Measurements from ENCODE around the gene TMEM120B. TPM values are rescaled to one million over a fixed set of nuclear protein-coding genes. Genes with fewer than 3 reads are reported as not detected.

Gene TMEM120B
- total RNA-seq, 3 donors from 2014 or later = 5.4 to 8.2 (median 6.1) TPM

DNA sequence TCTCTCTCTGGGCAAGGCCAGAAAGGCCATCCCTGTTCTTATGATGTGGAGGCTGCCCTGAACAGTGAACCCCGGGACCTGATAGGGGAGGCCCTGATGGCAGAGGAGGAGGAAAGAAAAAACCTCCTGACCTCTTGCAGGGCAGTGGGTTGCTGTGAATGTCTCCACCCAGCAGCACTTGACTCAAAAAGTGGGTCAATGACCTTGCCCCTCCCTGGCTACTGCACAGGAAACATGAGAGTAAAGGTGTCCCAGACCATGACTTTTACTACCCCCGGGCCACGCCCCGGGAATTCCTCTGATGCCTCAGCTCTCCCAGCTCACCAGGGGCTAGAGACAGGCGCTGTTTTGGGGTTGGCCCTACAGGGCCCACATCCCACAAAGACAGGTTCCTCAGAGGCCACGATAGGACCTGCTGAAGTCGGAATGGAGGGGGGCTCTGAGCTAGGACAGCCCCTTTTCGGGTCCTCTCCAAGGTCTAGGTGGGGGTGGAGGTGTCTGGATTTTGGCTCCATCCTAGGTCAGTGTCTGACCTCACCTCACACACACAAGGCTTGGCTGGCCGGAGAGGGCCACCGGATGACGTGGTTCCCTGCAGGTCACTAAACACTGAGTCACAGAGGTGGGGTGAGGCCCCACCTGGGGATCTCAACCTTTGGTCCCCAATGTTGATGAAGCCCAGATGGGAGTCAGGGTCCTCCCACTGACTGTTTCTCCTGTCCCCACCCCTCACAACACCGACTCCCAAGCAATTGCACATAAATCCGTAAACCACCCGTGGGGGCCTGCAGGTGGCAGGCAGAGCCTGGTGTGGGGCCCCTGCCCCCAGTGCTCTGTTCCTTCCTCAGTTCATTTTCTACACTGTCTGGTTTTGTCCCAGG, 79.4 kb downstream of the TMEM120B start:
- intact Hi-C loops (cut with DNase I; ENCODE audit: low total_unique reads) = loop anchor here (5.0 kb wide), 1 partner anchor 515 kb away; no protein-coding TSS in a partner anchor
- H3K9me3 ChIP-seq = no peaks in the 10 kb centered on the region
- no peak for TF ChIP-seq POLR2AphosphoS5 (IDR thresholded peaks at IDR 0.05)
- no peak for TF ChIP-seq POLR2A (IDR thresholded peaks at IDR 0.05)
- TF ChIP-seq, protein P1, sequence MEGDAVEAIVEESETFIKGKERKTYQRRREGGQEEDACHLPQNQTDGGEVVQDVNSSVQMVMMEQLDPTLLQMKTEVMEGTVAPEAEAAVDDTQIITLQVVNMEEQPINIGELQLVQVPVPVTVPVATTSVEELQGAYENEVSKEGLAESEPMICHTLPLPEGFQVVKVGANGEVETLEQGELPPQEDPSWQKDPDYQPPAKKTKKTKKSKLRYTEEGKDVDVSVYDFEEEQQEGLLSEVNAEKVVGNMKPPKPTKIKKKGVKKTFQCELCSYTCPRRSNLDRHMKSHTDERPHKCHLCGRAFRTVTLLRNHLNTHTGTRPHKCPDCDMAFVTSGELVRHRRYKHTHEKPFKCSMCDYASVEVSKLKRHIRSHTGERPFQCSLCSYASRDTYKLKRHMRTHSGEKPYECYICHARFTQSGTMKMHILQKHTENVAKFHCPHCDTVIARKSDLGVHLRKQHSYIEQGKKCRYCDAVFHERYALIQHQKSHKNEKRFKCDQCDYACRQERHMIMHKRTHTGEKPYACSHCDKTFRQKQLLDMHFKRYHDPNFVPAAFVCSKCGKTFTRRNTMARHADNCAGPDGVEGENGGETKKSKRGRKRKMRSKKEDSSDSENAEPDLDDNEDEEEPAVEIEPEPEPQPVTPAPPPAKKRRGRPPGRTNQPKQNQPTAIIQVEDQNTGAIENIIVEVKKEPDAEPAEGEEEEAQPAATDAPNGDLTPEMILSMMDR (IDR thresholded peaks at IDR 0.05) = no peak
- H3K27me3 ChIP-seq = no peaks in the 10 kb centered on the region
- H3K4me1 ChIP-seq = peaks cover 0 to 20% of the 10 kb centered on the region in 2 donors
- no peaks in the 10 kb centered on the region for H3K36me3 ChIP-seq
- H3K4me3 ChIP-seq = no peak overlapping the region
- H3K27ac ChIP-seq = no peak overlapping the region
- no peak for DNase-seq (ENCODE audit: low spot score in 2 of 2)

- no peaks in the 10 kb centered on the region for H3K9me3 ChIP-seq
- intact Hi-C loops (cut with DNase I; ENCODE audit: low total_unique reads) = loop anchor here (5.0 kb wide), 1 partner anchor 514 kb away; no protein-coding TSS in a partner anchor
- H3K36me3 ChIP-seq = no peaks in the 10 kb centered on the region
- TF ChIP-seq POLR2A (IDR thresholded peaks at IDR 0.05) (no peak), POLR2AphosphoS5 (IDR thresholded peaks at IDR 0.05) (no peak)
- TF ChIP-seq, protein P1 (IDR thresholded peaks at IDR 0.05) = no peak
- H3K27ac ChIP-seq = peak overlapping the region; percentile 28 to 75
- H3K4me3 ChIP-seq = peak overlapping the region; percentile 30 to 73 (median 53)
- DNase-seq (ENCODE audit: low spot score in 2 of 2) = no peak
- H3K27me3 ChIP-seq = no peaks in the 10 kb centered on the region
- peaks cover 6 to 27% of the 10 kb centered on the region in 2 donors for H3K4me1 ChIP-seq
These were observed 80.3 kb downstream of the TMEM120B start for GRCh38 chr12:121792607-121793439.

- H3K9me3 ChIP-seq = no peaks in the 10 kb centered on the region
- H3K27me3 ChIP-seq = no peaks in the 10 kb centered on the region
- no peaks in the 10 kb centered on the region for H3K36me3 ChIP-seq
- intact Hi-C loops (cut with DNase I; ENCODE audit: low total_unique reads) = loop anchor here (5.0 kb wide), 1 partner anchor 514 kb away; no protein-coding TSS in a partner anchor
- DNase-seq (ENCODE audit: low spot score in 2 of 2) = no peak
- H3K4me3 ChIP-seq = peak within 1 kb of the TSS; percentile 30 to 73 (median 53)
- TF ChIP-seq POLR2AphosphoS5 (IDR thresholded peaks at IDR 0.05) (no peak), POLR2A (IDR thresholded peaks at IDR 0.05) (no peak)
- TF ChIP-seq, protein P1 (IDR thresholded peaks at IDR 0.05) = no peak
- H3K27ac ChIP-seq = peak within 1 kb of the TSS; percentile 75 to 87
- H3K4me1 ChIP-seq = peaks cover 10 to 33% of the 10 kb centered on the region in 2 donors
These were observed 80.9 kb downstream of the TMEM120B start, which contains the start of gene RHOF for GRCh38 chr12:121793440-121793837. Gene RHOF, minus strand, starts transcription at chr12:121793688. Its CDS starts 55 bp downstream, at chr12:121793633.

- no peaks in the 10 kb centered on the region for H3K36me3 ChIP-seq
- intact Hi-C loops (cut with DNase I; ENCODE audit: low total_unique reads) = loop anchor here (5.0 kb wide), 1 partner anchor 513 kb away; no protein-coding TSS in a partner anchor
- peaks cover 14 to 38% of the 10 kb centered on the region in 2 donors for H3K4me1 ChIP-seq
These were observed 81.4 kb downstream of the TMEM120B start for GRCh38 chr12:121793838-121794533.

More at GRCh38 chr12:121793838-121794533, 81.4 kb downstream of the TMEM120B start:
- H3K27ac ChIP-seq = peak overlapping the region; percentile 75 to 87
- TF ChIP-seq POLR2A (IDR thresholded peaks at IDR 0.05) (no peak), POLR2AphosphoS5 (IDR thresholded peaks at IDR 0.05) (peak; percentile 51 to 81 (median 67))
- TF ChIP-seq, protein P1 (IDR thresholded peaks at IDR 0.05) = peak; percentile 100
- DNase-seq (ENCODE audit: low spot score in 2 of 2) = peak; percentile 84 to 89
- peak overlapping the region; percentile 30 to 73 (median 53) for H3K4me3 ChIP-seq
- H3K9me3 ChIP-seq = no peaks in the 10 kb centered on the region
- H3K27me3 ChIP-seq = no peaks in the 10 kb centered on the region

Measured in breast epithelium (tissue), 4 donors.